Memory B cell (primary cell): ENCODE measurements around the gene DOCK9.

Experiments
- ATAC-seq: fragments of 150-1000 bp; cut with Tn5 transposase; 2 replicates; pipeline ENCODE4 v1.10.0; 2021; ENCODE audit warnings: low read depth, mild to moderate bottlenecking, moderate library complexity
- DNase-seq, 2 donors: peaks; one replicate each; pipeline ENCODE4 v3.0.0; 2022; ENCODE audit warnings: low spot score in 2 of 2
- H3K27ac Mint-ChIP-seq: one replicate; pipeline ENCODE4 v1.8.0; 2022; ENCODE audit warnings: mild to moderate bottlenecking, moderate library complexity, mixed read lengths
- H3K27me3 Mint-ChIP-seq: one replicate; pipeline ENCODE4 v1.8.0; 2022; ENCODE audit warnings: mixed read lengths
- H3K36me3 Mint-ChIP-seq: one replicate; pipeline ENCODE4 v1.8.0; 2022; ENCODE audit warnings: mild to moderate bottlenecking, mixed read lengths
- H3K4me1 Mint-ChIP-seq: one replicate; pipeline ENCODE4 v1.8.0; 2022; ENCODE audit warnings: mixed read lengths
- H3K4me3 Mint-ChIP-seq: one replicate; pipeline ENCODE4 v1.8.0; 2022; ENCODE audit warnings: mild to moderate bottlenecking, moderate library complexity, mixed read lengths
- H3K9me3 Mint-ChIP-seq: one replicate; pipeline ENCODE4 v1.8.0; 2022; ENCODE audit warnings: mixed read lengths

The DOCK9 gene

DNA sequence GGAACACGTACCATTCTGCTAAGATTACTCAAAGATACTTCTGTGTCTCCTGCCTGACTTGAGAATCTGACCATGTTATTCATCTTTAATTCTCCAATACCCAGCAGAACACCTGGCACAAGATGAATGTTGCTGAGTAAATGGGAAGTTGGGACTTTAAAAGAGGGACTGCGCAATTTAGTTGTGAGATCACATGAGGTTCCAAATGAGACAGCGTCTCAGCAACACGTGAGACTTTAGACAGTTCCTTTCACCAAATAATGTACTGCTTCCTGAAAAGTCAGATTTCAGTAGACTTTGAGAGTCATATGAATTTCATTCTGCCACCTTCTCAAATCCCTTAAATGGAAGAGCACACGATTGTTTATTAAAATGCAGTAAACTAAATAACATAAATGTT, 36.7 kb downstream of the DOCK9 start:
- Mint-ChIP-seq H3K27ac (no peak overlapping the region), H3K4me3 (no peak overlapping the region), H3K27me3 (no peaks in the 10 kb centered on the region), H3K36me3 (peaks cover 1% of the 10 kb centered on the region), H3K4me1 (no peaks in the 10 kb centered on the region), H3K9me3 (no peaks in the 10 kb centered on the region)
- DNase-seq (no peak), ATAC-seq (no peak)

- Mint-ChIP-seq H3K27ac (no peak overlapping the region), H3K4me1 (no peaks in the 10 kb centered on the region), H3K4me3 (no peak overlapping the region), H3K36me3 (peaks cover 2% of the 10 kb centered on the region), H3K27me3 (no peaks in the 10 kb centered on the region), H3K9me3 (no peaks in the 10 kb centered on the region)
- DNase-seq (no peak), ATAC-seq (no peak)
Measured at GRCh38 chr13:98940325-98941001, 37.4 kb downstream of the DOCK9 start.

- Mint-ChIP-seq H3K27ac (no peak overlapping the region), H3K4me3 (no peak overlapping the region)
- no peak for DNase-seq
Measured at GRCh38 chr13:98939660-98940191, 38.1 kb downstream of the DOCK9 start.

GRCh38 chr13:98938801-98939200, 39.1 kb downstream of the DOCK9 start:
- Mint-ChIP-seq H3K27me3 (no peaks in the 10 kb centered on the region), H3K9me3 (peaks cover 5% of the 10 kb centered on the region), H3K4me3 (no peak overlapping the region), H3K36me3 (peaks cover 6% of the 10 kb centered on the region), H3K27ac (no peak overlapping the region), H3K4me1 (no peaks in the 10 kb centered on the region)
- DNase-seq = no peak
- ATAC-seq = no peak

More at GRCh38 chr13:98939660-98940191, 38.1 kb downstream of the DOCK9 start:
- ATAC-seq = no peak
- Mint-ChIP-seq H3K4me1 (no peaks in the 10 kb centered on the region), H3K27me3 (no peaks in the 10 kb centered on the region), H3K36me3 (peaks cover 5% of the 10 kb centered on the region), H3K9me3 (peaks cover 3% of the 10 kb centered on the region)

GRCh38 chr13:98937911-98938381, 39.9 kb downstream of the DOCK9 start:
- Mint-ChIP-seq H3K9me3 (peaks cover 5% of the 10 kb centered on the region), H3K27ac (no peak overlapping the region), H3K4me1 (no peaks in the 10 kb centered on the region)

GRCh38 chr13:98934243-98934642, 43.6 kb downstream of the DOCK9 start:
- no peak for ATAC-seq
- Mint-ChIP-seq H3K4me1 (peaks cover 4% of the 10 kb centered on the region), H3K27ac (no peak overlapping the region)

More at GRCh38 chr13:98937911-98938381, 39.9 kb downstream of the DOCK9 start:
- no peaks in the 10 kb centered on the region for H3K27me3 Mint-ChIP-seq
- ATAC-seq = no peak
- H3K36me3 Mint-ChIP-seq = peaks cover 10% of the 10 kb centered on the region
- DNase-seq = no peak
- no peak overlapping the region for H3K4me3 Mint-ChIP-seq

GRCh38 chr13:98930151-98930591, 47.7 kb downstream of the DOCK9 start:
- H3K36me3 Mint-ChIP-seq = peaks cover 10% of the 10 kb centered on the region
- peak; percentile 29 for ATAC-seq
- no peaks in the 10 kb centered on the region for H3K27me3 Mint-ChIP-seq
- H3K9me3 Mint-ChIP-seq = peaks cover 5% of the 10 kb centered on the region
- peak overlapping the region; percentile 67 for H3K4me3 Mint-ChIP-seq
- DNase-seq = no peak
- peaks cover 4% of the 10 kb centered on the region for H3K4me1 Mint-ChIP-seq
- peak overlapping the region; percentile 71 for H3K27ac Mint-ChIP-seq

More at GRCh38 chr13:98934243-98934642, 43.6 kb downstream of the DOCK9 start:
- peaks cover 5% of the 10 kb centered on the region for H3K9me3 Mint-ChIP-seq
- H3K36me3 Mint-ChIP-seq = peaks cover 10% of the 10 kb centered on the region
- DNase-seq = no peak
- H3K4me3 Mint-ChIP-seq = no peak overlapping the region
- no peaks in the 10 kb centered on the region for H3K27me3 Mint-ChIP-seq

DNA sequence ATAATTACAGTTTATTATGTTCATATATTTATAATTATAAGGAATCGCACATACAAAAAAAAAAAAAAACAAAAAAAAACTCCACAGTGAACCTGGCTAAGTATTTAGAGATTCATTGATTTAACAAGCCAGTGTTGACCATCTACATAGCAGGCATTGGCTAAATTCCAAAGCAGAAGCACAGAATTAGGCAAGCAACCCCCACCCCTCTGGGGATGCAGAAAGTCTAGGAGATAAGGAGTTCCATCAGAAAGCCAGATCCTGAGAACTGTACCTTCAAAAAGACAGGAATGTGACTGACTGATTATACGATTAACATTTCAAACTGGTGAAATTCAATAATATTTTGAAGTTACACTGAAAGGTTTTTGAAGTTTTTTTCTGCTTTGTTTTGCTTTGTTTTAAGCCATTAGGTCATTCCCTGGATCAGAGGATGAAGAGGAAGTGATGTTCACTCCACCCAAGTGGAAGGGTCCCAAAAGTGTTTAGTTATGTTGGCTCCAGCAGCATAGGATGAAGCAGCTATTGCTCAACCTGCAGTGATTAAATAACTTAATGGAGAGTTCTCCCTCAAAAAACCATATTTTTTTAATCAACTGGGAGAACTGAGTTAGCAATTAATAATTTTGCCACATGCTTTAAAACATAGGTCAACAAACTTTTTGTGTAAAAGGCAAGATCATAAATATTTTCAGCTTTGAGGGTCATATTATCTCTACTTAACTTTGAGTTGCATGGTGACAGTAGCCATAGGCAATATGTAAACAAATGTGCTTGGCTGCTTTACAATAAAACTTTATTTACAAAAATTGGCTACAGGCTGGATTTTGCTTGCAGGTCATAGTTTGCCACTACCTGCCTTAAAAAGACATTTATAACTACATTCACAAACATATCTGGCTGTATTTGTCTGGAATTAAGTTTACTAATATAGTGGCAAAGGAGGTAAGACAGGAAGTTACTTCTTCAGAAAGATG, 49.6 kb downstream of the DOCK9 start:
- ATAC-seq (no peak), DNase-seq (no peak)
- peaks cover 11% of the 10 kb centered on the region for H3K36me3 Mint-ChIP-seq
- H3K27me3 Mint-ChIP-seq = no peaks in the 10 kb centered on the region
- H3K27ac Mint-ChIP-seq = no peak overlapping the region
- peaks cover 4% of the 10 kb centered on the region for H3K4me1 Mint-ChIP-seq
- H3K4me3 Mint-ChIP-seq = no peak overlapping the region
- no peaks in the 10 kb centered on the region for H3K9me3 Mint-ChIP-seq

GRCh38 chr13:98925949-98926348, 51.9 kb downstream of the DOCK9 start:
- peaks cover 7% of the 10 kb centered on the region for H3K4me1 Mint-ChIP-seq
- ATAC-seq (no peak), DNase-seq (no peak)
- no peaks in the 10 kb centered on the region for H3K9me3 Mint-ChIP-seq
- no peaks in the 10 kb centered on the region for H3K27me3 Mint-ChIP-seq
- no peak overlapping the region for H3K4me3 Mint-ChIP-seq
- peaks cover 25% of the 10 kb centered on the region for H3K36me3 Mint-ChIP-seq
- no peak overlapping the region for H3K27ac Mint-ChIP-seq

- Mint-ChIP-seq H3K27me3 (no peaks in the 10 kb centered on the region), H3K4me1 (peaks cover 12% of the 10 kb centered on the region), H3K27ac (no peak overlapping the region), H3K36me3 (peaks cover 31% of the 10 kb centered on the region), H3K4me3 (no peak overlapping the region), H3K9me3 (no peaks in the 10 kb centered on the region)
- no peak for ATAC-seq
- no peak for DNase-seq
Measured at GRCh38 chr13:98923641-98924397, 54.0 kb downstream of the DOCK9 start.

DNA sequence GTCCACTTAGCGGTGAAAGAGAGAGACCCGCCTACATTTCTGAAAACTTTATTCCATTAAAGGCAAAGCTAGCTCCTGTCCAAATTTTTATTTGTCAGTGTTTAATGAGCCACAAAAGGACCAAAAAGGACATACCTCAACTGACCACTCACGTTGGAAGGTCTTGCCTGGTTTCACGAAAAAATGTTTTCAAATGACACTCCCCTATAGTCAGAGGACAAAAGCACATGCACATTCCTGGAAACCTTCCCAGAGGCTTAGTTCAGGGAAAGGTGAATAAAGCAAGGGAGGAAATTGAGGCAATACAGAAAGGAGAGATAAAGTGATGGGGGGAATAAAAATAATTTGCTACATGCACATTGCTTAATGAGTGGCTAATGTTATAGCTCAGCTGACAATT, 55.6 kb downstream of the DOCK9 start:
- Mint-ChIP-seq H3K36me3 (peaks cover 31% of the 10 kb centered on the region), H3K27me3 (no peaks in the 10 kb centered on the region), H3K27ac (no peak overlapping the region), H3K4me3 (no peak overlapping the region), H3K9me3 (no peaks in the 10 kb centered on the region), H3K4me1 (peaks cover 16% of the 10 kb centered on the region)
- ATAC-seq (no peak), DNase-seq (no peak)

DNA sequence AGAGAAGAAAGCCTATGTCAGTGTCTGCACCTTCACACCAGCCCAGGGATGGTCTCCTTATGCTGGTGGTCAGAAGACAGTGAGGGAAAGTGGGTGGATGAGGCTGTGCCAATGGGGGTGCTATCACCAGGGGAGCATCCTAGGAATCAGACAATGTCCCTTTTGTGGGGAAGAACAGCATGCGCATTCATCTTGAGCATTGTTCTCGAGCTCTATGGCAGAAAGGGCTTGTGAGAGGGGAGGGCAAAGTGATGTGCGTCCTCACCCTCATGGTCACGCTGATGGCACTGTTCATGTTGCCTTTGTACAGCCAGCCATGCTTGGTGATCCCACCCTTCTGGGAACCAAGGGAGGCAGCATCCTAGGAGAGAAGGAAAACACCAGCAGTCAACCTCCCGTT, 56.1 kb downstream of the DOCK9 start:
- Mint-ChIP-seq H3K4me3 (no peak overlapping the region), H3K36me3 (peaks cover 30% of the 10 kb centered on the region), H3K27me3 (no peaks in the 10 kb centered on the region), H3K9me3 (no peaks in the 10 kb centered on the region), H3K4me1 (peaks cover 16% of the 10 kb centered on the region), H3K27ac (no peak overlapping the region)
- DNase-seq = no peak
- ATAC-seq = no peak

- no peak overlapping the region for H3K4me3 Mint-ChIP-seq
- DNase-seq (no peak), ATAC-seq (no peak)
- no peaks in the 10 kb centered on the region for H3K27me3 Mint-ChIP-seq
- peaks cover 16% of the 10 kb centered on the region for H3K4me1 Mint-ChIP-seq
- H3K9me3 Mint-ChIP-seq = no peaks in the 10 kb centered on the region
- H3K36me3 Mint-ChIP-seq = peaks cover 28% of the 10 kb centered on the region
- H3K27ac Mint-ChIP-seq = no peak overlapping the region
Measured at GRCh38 chr13:98921015-98921580, 56.8 kb downstream of the DOCK9 start.
